ENCODE results near the gene CREBBP. TPM values are rescaled to one million over a fixed set of nuclear protein-coding genes. Genes with fewer than 3 reads are reported as not detected.
"Not testable (repeated sequence)": the region's sequence is repeated elsewhere in the genome, so short reads cannot be mapped to it uniquely, and the experiment has no call there.

Gene CREBBP
- total RNA-seq, 1 donor from 2014 or later: 151 TPM

DNA sequence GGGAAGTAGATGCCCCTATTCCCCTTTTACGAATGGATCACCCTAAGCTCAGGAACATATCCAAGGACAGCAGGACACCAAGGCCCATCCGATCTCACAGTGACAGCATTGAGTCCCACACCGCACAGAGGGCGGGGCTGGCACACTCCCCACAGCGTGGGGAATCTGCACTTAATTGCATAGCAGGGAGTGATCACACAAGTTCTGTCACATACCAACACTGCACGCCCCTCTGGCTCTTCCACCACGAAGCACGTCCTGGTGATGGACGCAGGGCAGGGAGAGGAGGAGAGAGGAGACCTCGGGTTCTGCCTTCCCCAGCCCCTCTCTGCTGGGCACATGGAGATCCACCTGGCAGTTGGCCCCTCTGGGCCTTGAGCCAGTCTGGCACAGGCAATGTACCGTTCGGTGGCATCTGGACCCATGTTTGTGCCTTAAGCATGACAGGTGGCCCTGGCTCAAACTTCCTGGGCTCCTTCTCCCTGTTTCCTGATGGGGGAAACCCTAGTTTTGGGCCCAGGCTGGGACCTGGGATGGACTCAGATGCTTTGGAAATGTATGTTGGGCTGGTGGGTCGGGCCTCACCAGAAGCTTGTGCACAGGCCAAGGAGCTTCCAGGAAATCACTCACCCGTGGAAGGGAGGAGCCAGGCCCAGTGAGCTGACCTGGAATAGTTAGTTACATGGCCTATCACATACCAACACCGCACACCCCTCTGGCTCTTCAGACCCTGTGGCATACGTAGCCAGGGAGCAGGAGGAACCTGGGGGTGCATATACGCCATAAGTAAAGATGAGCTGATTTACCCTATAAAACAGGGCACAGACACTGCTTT is 35.1 kb upstream of the CREBBP start:
- Mint-ChIP-seq H3K27ac (no peak overlapping the region), H3K9me3 (peaks cover 10% of the 10 kb centered on the region), H3K4me1 (peaks cover 4% of the 10 kb centered on the region), H3K27me3 (ENCODE audit: low read depth) (no peaks in the 10 kb centered on the region), H3K36me3 (no peaks in the 10 kb centered on the region), H3K4me3 (no peak overlapping the region)
- DNase-seq (ENCODE audit: low spot score in 2 of 2, unreplicated experiment in 2 of 2): no peak
- TF ChIP-seq, protein P1, sequence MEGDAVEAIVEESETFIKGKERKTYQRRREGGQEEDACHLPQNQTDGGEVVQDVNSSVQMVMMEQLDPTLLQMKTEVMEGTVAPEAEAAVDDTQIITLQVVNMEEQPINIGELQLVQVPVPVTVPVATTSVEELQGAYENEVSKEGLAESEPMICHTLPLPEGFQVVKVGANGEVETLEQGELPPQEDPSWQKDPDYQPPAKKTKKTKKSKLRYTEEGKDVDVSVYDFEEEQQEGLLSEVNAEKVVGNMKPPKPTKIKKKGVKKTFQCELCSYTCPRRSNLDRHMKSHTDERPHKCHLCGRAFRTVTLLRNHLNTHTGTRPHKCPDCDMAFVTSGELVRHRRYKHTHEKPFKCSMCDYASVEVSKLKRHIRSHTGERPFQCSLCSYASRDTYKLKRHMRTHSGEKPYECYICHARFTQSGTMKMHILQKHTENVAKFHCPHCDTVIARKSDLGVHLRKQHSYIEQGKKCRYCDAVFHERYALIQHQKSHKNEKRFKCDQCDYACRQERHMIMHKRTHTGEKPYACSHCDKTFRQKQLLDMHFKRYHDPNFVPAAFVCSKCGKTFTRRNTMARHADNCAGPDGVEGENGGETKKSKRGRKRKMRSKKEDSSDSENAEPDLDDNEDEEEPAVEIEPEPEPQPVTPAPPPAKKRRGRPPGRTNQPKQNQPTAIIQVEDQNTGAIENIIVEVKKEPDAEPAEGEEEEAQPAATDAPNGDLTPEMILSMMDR (IDR thresholded peaks at IDR 0.05; ENCODE audit: unreplicated experiment): no peak

DNA sequence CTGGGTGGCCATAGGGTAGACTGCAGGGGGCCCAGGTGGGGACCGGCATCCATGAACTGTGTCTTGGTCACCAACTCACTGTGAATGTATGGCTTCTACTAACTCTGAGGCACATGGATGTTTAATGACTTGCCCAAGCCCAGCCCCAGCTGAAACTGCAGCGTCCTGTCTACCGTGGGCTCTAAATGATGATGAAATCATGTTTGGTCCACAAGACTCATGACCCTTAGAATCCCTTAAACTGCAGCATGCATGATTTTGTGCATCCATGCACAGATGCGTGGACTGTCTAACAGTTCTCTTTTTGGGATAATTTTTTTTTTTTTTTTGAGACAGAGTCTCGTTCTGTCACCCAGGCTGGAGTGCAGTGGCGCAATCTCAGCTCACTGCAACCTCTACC is 32.4 kb upstream of the CREBBP start:
- no peak for DNase-seq (ENCODE audit: low spot score in 2 of 2, unreplicated experiment in 2 of 2)
- TF ChIP-seq, protein P1 (IDR thresholded peaks at IDR 0.05; ENCODE audit: unreplicated experiment): no peak
- Mint-ChIP-seq H3K9me3 (no peaks in the 10 kb centered on the region), H3K4me3 (no peak overlapping the region), H3K36me3 (no peaks in the 10 kb centered on the region), H3K27ac (no peak overlapping the region), H3K27me3 (ENCODE audit: low read depth) (no peaks in the 10 kb centered on the region), H3K4me1 (peaks cover 4% of the 10 kb centered on the region)

DNA sequence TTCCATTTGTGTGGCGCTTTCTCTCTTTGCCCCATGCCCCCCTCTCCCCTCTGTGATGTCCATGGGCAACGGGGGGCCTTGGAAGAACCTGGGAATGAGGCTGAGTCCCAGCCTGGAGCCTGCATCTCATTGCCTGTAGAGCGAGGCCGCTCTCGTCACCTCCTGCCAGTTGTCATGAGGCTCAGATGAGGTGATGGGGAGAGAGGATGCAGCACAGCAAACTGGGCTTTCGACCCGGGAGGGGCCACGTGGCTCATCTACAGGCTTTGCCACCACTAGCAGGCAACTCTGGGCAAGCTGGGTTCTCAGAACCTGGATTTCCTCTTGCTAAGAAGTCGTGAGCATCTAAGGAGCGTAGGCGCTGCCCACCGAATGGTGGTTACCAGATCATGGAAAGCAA is 31.9 kb upstream of the CREBBP start:
- Mint-ChIP-seq H3K4me1 (peaks cover 4% of the 10 kb centered on the region), H3K4me3 (no peak overlapping the region), H3K27me3 (ENCODE audit: low read depth) (no peaks in the 10 kb centered on the region), H3K9me3 (no peaks in the 10 kb centered on the region), H3K36me3 (no peaks in the 10 kb centered on the region), H3K27ac (no peak overlapping the region)
- DNase-seq (ENCODE audit: low spot score in 2 of 2, unreplicated experiment in 2 of 2): no peak
- TF ChIP-seq, protein P1 (IDR thresholded peaks at IDR 0.05; ENCODE audit: unreplicated experiment): no peak

DNA sequence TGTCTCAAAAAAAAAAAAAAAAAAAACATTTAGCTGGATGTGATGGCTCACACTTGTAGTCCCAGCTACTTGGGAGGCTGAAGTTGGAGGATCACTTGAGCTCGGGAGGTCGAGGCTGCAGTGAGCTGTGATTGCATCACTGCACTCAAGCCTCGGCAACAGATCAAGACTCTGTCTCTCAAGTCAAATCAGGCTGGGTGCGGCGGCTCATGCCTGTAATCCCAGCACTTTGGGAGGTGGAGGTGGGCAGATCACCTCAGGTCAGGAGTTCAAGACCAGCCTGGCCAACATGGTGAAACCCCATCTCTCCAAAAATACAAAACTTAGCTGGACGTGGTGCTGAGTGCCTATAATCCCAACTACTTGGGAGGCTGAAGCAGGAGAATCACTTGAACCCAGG is 31.2 kb upstream of the CREBBP start:
- not testable (repeated sequence) for DNase-seq (ENCODE audit: low spot score in 2 of 2, unreplicated experiment in 2 of 2); H3K4me1 Mint-ChIP-seq; H3K9me3 Mint-ChIP-seq; H3K36me3 Mint-ChIP-seq; H3K27me3 Mint-ChIP-seq (ENCODE audit: low read depth); H3K27ac Mint-ChIP-seq; H3K4me3 Mint-ChIP-seq

DNA sequence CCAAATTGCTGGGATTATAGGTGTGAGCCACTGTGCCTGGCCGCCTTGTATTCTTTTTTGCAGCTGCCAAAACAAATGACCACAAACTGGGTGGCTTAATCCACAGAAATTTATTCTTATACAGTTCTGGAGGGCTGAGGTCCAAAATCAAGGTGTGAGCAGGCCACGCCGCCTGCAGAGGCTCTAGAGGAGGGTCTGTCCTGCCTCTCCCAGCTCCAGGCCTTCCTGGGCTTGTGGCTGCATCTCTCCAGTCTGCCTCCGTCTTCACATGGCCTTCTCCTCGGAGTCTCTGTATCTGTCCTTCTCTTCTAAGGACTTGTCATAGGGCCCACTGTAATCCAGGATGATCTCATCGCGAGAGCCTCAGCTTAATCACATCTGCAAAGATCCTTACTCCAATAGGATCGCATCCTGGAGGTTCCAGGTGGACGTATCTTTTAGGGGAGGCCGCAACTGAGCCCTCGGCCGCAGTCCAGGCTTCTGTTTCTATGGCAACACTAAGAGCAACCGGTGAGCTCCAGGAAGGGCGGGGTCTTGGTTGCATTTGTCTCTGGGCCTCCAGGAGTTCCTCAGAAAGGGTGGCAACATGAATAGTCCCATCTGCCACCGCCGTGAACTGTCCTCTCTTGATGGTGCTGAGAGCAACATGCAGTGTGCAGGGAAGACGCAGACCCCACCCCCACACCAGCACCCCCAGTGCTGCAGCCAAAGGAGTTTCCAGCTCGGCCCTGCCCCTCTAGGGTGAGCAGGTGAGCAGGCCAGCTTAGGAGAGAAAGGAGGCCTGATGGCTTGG is 29.5 kb upstream of the CREBBP start:
- H3K9me3 Mint-ChIP-seq: no peaks in the 10 kb centered on the region
- no peaks in the 10 kb centered on the region for H3K4me1 Mint-ChIP-seq
- no peak overlapping the region for H3K27ac Mint-ChIP-seq
- no peak for DNase-seq (ENCODE audit: low spot score in 2 of 2, unreplicated experiment in 2 of 2)
- H3K36me3 Mint-ChIP-seq: no peaks in the 10 kb centered on the region
- H3K27me3 Mint-ChIP-seq (ENCODE audit: low read depth): no peaks in the 10 kb centered on the region
- no peak overlapping the region for H3K4me3 Mint-ChIP-seq
- TF ChIP-seq, protein P1 (IDR thresholded peaks at IDR 0.05; ENCODE audit: unreplicated experiment): no peak

DNA sequence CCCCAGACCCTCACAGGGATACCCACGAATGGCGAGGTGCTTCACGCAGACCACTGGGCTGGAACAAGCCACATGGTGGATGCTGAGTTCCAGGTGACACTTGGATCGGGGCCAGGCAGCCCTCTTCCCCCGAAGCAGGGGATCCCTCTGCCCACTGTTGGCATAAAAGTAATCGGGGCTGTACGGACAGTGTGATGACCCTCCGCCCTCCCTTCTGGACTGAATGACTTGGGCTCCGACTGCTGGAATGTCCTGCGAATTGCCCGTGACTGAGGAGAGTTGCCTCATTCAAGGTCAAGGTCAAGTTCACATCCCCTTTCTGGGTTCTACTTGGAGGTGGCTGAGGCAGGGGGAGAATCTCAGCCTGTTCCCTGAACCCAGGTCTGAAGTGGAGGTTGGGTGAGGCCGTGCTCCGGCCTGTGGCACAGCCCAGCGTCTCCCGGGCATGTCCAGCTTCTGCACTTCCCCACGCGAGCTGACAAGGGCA is 28.5 kb upstream of the CREBBP start:
- Mint-ChIP-seq H3K9me3 (no peaks in the 10 kb centered on the region), H3K27ac (no peak overlapping the region), H3K4me1 (no peaks in the 10 kb centered on the region), H3K27me3 (ENCODE audit: low read depth) (no peaks in the 10 kb centered on the region), H3K36me3 (no peaks in the 10 kb centered on the region), H3K4me3 (no peak overlapping the region)
- TF ChIP-seq, protein P1 (IDR thresholded peaks at IDR 0.05; ENCODE audit: unreplicated experiment): no peak
- DNase-seq (ENCODE audit: low spot score in 2 of 2, unreplicated experiment in 2 of 2): no peak

All from mesothelial cell of epicardium (in vitro differentiated cells).